Measurements from ENCODE around the gene MAGEA9B.
"Not testable (repeated sequence)": the region's sequence is repeated elsewhere in the genome, so short reads cannot be mapped to it uniquely, and the experiment has no call there.

The MAGEA9B gene

GRCh38 chrX:149570668-149571067, 16.6 kb downstream of the MAGEA9B start:
- DNase-seq: no peak

- no peak for DNase-seq
These were observed 17.5 kb downstream of the MAGEA9B start for GRCh38 chrX:149569770-149570169.

GRCh38 chrX:149568701-149569296, 18.5 kb downstream of the MAGEA9B start:
- DNase-seq: no peak

GRCh38 chrX:149567621-149568417, 19.4 kb downstream of the MAGEA9B start:
- DNase-seq: no peak

GRCh38 chrX:149563359-149563758, 23.9 kb downstream of the MAGEA9B start:
- no peak for DNase-seq

GRCh38 chrX:149555251-149555650, 32.0 kb downstream of the MAGEA9B start:
- not testable (repeated sequence) for DNase-seq

GRCh38 chrX:149551939-149552248, 35.4 kb downstream of the MAGEA9B start:
- not testable (repeated sequence) for DNase-seq

- not testable (repeated sequence) for DNase-seq
These were observed 35.9 kb downstream of the MAGEA9B start for GRCh38 chrX:149551245-149551938.

- not testable (repeated sequence) for DNase-seq
These were observed 36.8 kb downstream of the MAGEA9B start for GRCh38 chrX:149550454-149550853.

- DNase-seq: not testable (repeated sequence)
These were observed 37.6 kb downstream of the MAGEA9B start, which contains the start of gene HSFX3 for GRCh38 chrX:149549701-149550100. HSFX3 (minus strand) TSS chrX:149549924; CDS start chrX:149549852, 72 bp downstream.

- DNase-seq: not testable (repeated sequence)
These were observed 39.5 kb downstream of the MAGEA9B start for GRCh38 chrX:149547782-149548181.

- DNase-seq: not testable (repeated sequence)
These were observed 40.3 kb downstream of the MAGEA9B start for GRCh38 chrX:149546962-149547361.

GRCh38 chrX:149545545-149546543, 41.4 kb downstream of the MAGEA9B start:
- DNase-seq: not testable (repeated sequence)

- no peak for DNase-seq
These were observed 45.7 kb downstream of the MAGEA9B start for GRCh38 chrX:149541521-149542047.

- DNase-seq: peak; percentile 89
These were observed 46.4 kb downstream of the MAGEA9B start, which contains the start of gene EOLA1 for GRCh38 chrX:149540621-149541520. EOLA1 (plus strand) TSS chrX:149541012; CDS start chrX:149545631, 4,619 bp downstream.

GRCh38 chrX:149540131-149540620, 47.1 kb downstream of the MAGEA9B start:
- DNase-seq: no peak

- peak; percentile 86 for DNase-seq
These were observed 47.8 kb downstream of the MAGEA9B start for GRCh38 chrX:149539283-149540130.

- DNase-seq: not testable (repeated sequence)
These were observed 49.8 kb downstream of the MAGEA9B start for GRCh38 chrX:149537474-149537873.

- DNase-seq: not testable (repeated sequence)
These were observed 52.2 kb downstream of the MAGEA9B start for GRCh38 chrX:149534926-149535602.

Measured in retina (tissue), 1 donor.